Glutamatergic neuron (in vitro differentiated cells): Measurements from ENCODE around the gene KRTAP5-3. TPM values are rescaled to one million over a fixed set of nuclear protein-coding genes. Genes with fewer than 3 reads are reported as not detected.

ENCODE experiments used
- DNase-seq: peaks from one replicate; pipeline ENCODE4 v3.0.0; 2022
- H3K27ac Mint-ChIP-seq: one replicate; pipeline ENCODE4 v1.8.0; 2020; ENCODE audit warnings: mild to moderate bottlenecking, mixed read lengths, inconsistent platforms; ENCODE audit not compliant: unreplicated experiment
- H3K27me3 Mint-ChIP-seq: one replicate; pipeline ENCODE4 v1.8.0; 2020; ENCODE audit warnings: mild to moderate bottlenecking, moderate library complexity, mixed read lengths, inconsistent platforms; ENCODE audit not compliant: unreplicated experiment
- H3K36me3 Mint-ChIP-seq: one replicate; pipeline ENCODE4 v1.8.0; 2020; ENCODE audit warnings: mild to moderate bottlenecking, mixed read lengths, inconsistent platforms; ENCODE audit not compliant: unreplicated experiment
- H3K4me1 Mint-ChIP-seq: one replicate; pipeline ENCODE4 v1.8.0; 2020; ENCODE audit warnings: mild to moderate bottlenecking, low read depth, mixed read lengths, inconsistent platforms; ENCODE audit not compliant: unreplicated experiment
- H3K4me3 Mint-ChIP-seq: one replicate; pipeline ENCODE4 v1.8.0; 2020; ENCODE audit warnings: mild to moderate bottlenecking, mixed read lengths, inconsistent platforms; ENCODE audit not compliant: unreplicated experiment
- H3K9me3 Mint-ChIP-seq: one replicate; pipeline ENCODE4 v1.8.0; 2020; ENCODE audit warnings: mild to moderate bottlenecking, moderate library complexity, mixed read lengths, inconsistent platforms; ENCODE audit not compliant: unreplicated experiment
- CTCF ChIP-seq: fragments of 200-600 bp; sonication (generic); IDR thresholded peaks from one replicate; pipeline ENCODE4 v1.5.0; 2021; ENCODE audit not compliant: partially characterized antibody, unreplicated experiment
- total RNA-seq: library from RNA; stranded (reverse); fragmentation: NEBNext Ultra II Directional; extraction: Animal tissue kit (Norgen Biotek cat#: 25700); gene quantifications from one replicate; pipeline ENCODE4 v1.2.1, GENCODE V29; 2021; ENCODE audit not compliant: unreplicated experiment

KRTAP5-3 gene
- total RNA-seq, 1 donor from 2014 or later = not detected

- no peak for TF ChIP-seq CTCF
- no peak for DNase-seq
- Mint-ChIP-seq H3K27ac (no peak overlapping the region), H3K4me1 (peaks cover 8% of the 10 kb centered on the region), H3K4me3 (no peak overlapping the region), H3K27me3 (peaks cover 10% of the 10 kb centered on the region), H3K9me3 (peaks cover 10% of the 10 kb centered on the region), H3K36me3 (no peaks in the 10 kb centered on the region)
These were observed 47.0 kb downstream of the KRTAP5-3 start for GRCh38 chr11:1561266-1561665.

GRCh38 chr11:1560649-1561251 lies 47.5 kb downstream of the KRTAP5-3 start:
- peaks cover 8% of the 10 kb centered on the region for H3K9me3 Mint-ChIP-seq
- TF ChIP-seq CTCF = no peak
- DNase-seq = peak; percentile 21
- H3K4me1 Mint-ChIP-seq = peaks cover 6% of the 10 kb centered on the region
- no peak overlapping the region for H3K4me3 Mint-ChIP-seq
- peaks cover 10% of the 10 kb centered on the region for H3K27me3 Mint-ChIP-seq
- no peak overlapping the region for H3K27ac Mint-ChIP-seq
- no peaks in the 10 kb centered on the region for H3K36me3 Mint-ChIP-seq

- DNase-seq = peak; percentile 23
- H3K9me3 Mint-ChIP-seq = peaks cover 8% of the 10 kb centered on the region
- no peak for TF ChIP-seq CTCF
- peaks cover 5% of the 10 kb centered on the region for H3K4me1 Mint-ChIP-seq
- peaks cover 10% of the 10 kb centered on the region for H3K27me3 Mint-ChIP-seq
- no peak overlapping the region for H3K4me3 Mint-ChIP-seq
- H3K36me3 Mint-ChIP-seq = no peaks in the 10 kb centered on the region
- H3K27ac Mint-ChIP-seq = no peak overlapping the region
These were observed 48.1 kb downstream of the KRTAP5-3 start for GRCh38 chr11:1560002-1560648.

- H3K36me3 Mint-ChIP-seq = no peaks in the 10 kb centered on the region
- peaks cover 11% of the 10 kb centered on the region for H3K27me3 Mint-ChIP-seq
- H3K27ac Mint-ChIP-seq = no peak overlapping the region
- no peak overlapping the region for H3K4me3 Mint-ChIP-seq
- no peak for TF ChIP-seq CTCF
- peaks cover 4% of the 10 kb centered on the region for H3K4me1 Mint-ChIP-seq
- peaks cover 8% of the 10 kb centered on the region for H3K9me3 Mint-ChIP-seq
- DNase-seq = peak; percentile 22
These were observed 48.9 kb downstream of the KRTAP5-3 start for GRCh38 chr11:1559111-1559951.
